K562 (cell line): Measurements from ENCODE around the gene TCF4. TPM values are rescaled to one million over a fixed set of nuclear protein-coding genes. Genes with fewer than 3 reads are reported as not detected.

Experiments used
- ATAC-seq: fragments of 200-7000 bp; cut with Tn5 transposase; 3 replicates; pipeline ENCODE4 v1.9.1; 2020; ENCODE audit warnings: moderate library complexity
- BruUV-seq: library from RNA; stranded (reverse); fragments of 400-500 nt; replicated peaks from 2 replicates; lab custom pipeline; 2021; lab: Mats Ljungman, UMichigan
- CTCF ChIA-PET: fragments of 300-600 bp; formaldehyde crosslinking; extraction: SDS; loops from one replicate; lab custom pipeline; 2021; ENCODE audit warnings: low intra/inter-chr PET ratio; lab: Yijun Ruan, JAX
- POLR2A ChIA-PET: fragments of 300-600, 350-650 bp; sonication (Branson Sonifier 250); formaldehyde crosslinking; extraction: SDS; loops from one replicate; lab custom pipeline; 2021; ENCODE audit warnings: antibody characterized with exemption, inconsistent platforms; lab: Yijun Ruan, JAX
- DNase-seq, 4 experiments: peaks; one replicate each; pipeline versions ENCODE4 v3.0.0 to v3.0.0-alpha.2; 2011 to 2018; ENCODE audit warnings: low spot score in 3 of 4, mixed read lengths in 3 of 4; ENCODE audit errors: extremely low read depth in 1 of 4
- FAIRE-seq: peaks from 2 replicates; lab custom pipeline; 2011; peaks lifted over from hg19 to GRCh38; lab: Jason Lieb, UNC
- H2AFZ ChIP-seq: 2 replicates; pipeline ENCODE4 v1.6.0; 2011; ENCODE audit warnings: low read depth, low read length, control low read depth, inconsistent platforms
- H3K27ac ChIP-seq: fragments of 200-600 bp; 3 replicates; pipeline ENCODE4 v1.8.0; 2011; ENCODE audit warnings: low read depth, mild to moderate bottlenecking, control low read depth, inconsistent platforms, low read length, moderate library complexity, mixed read lengths; ENCODE audit errors: extremely low read depth
- H3K27me3 ChIP-seq, 2 experiments: fragments of 300-600 bp in 1 of 2; 2 replicates in 1 of 2; 3 replicates in 1 of 2; pipeline versions ENCODE4 v1.6.0 to v1.8.0; 2011; ENCODE audit warnings: inconsistent platforms in 2 of 2, low read length in 2 of 2, mild to moderate bottlenecking in 1 of 2, mixed read lengths in 1 of 2, moderate library complexity in 1 of 2; ENCODE audit not compliant: control insufficient read depth in 2 of 2, insufficient read depth in 2 of 2
- H3K36me3 ChIP-seq: fragments of 300-600 bp; 3 replicates; pipeline ENCODE4 v1.8.0; 2011; ENCODE audit warnings: mild to moderate bottlenecking, low read length, inconsistent platforms; ENCODE audit not compliant: control insufficient read depth, insufficient read depth
- H3K4me1 ChIP-seq, 2 experiments: fragments of 200-600 bp in 1 of 2; replicated peaks in 1 of 2; 2 replicates in 1 of 2; 3 replicates in 1 of 2; pipeline versions ENCODE4 v1.5.1 to v1.8.0; 2011; ENCODE audit warnings: inconsistent platforms in 2 of 2, low read length in 2 of 2, mild to moderate bottlenecking in 1 of 2, mixed read lengths in 1 of 2, moderate library complexity in 1 of 2; ENCODE audit not compliant: control insufficient read depth in 2 of 2, insufficient read depth in 2 of 2
- H3K4me2 ChIP-seq: 2 replicates; pipeline ENCODE4 v1.6.1; 2011; ENCODE audit warnings: low read length, control low read depth, inconsistent platforms, mixed read lengths; ENCODE audit not compliant: insufficient read depth
- H3K4me3 ChIP-seq: fragments of 200-600 bp; sonication (generic), shearing (Covaris generic); 2 replicates; pipeline ENCODE4 v1.5.1; 2016; ENCODE audit warnings: control low read depth, inconsistent platforms
- H3K79me2 ChIP-seq: fragments of 200-600 bp; 3 replicates; pipeline ENCODE4 v1.8.0; 2011; ENCODE audit warnings: low read length, inconsistent platforms; ENCODE audit not compliant: control insufficient read depth, insufficient read depth
- H3K9ac ChIP-seq, 2 experiments: 2 replicates each; pipeline versions ENCODE4 v1.6.0 to v1.6.1; 2011; ENCODE audit warnings: low read depth in 2 of 2, low read length in 2 of 2, control low read depth in 1 of 2, inconsistent platforms in 1 of 2, mild to moderate bottlenecking in 1 of 2, mixed read lengths in 1 of 2; ENCODE audit not compliant: insufficient read depth in 1 of 2
- H3K9me1 ChIP-seq: one replicate; pipeline ENCODE4 v1.6.0; 2011; ENCODE audit warnings: inconsistent platforms, mild to moderate bottlenecking, low read length, moderate library complexity; ENCODE audit not compliant: control insufficient read depth, insufficient read depth
- H3K9me3 ChIP-seq: replicated peaks from 2 replicates; pipeline ENCODE4 v1.5.1; 2011; ENCODE audit warnings: low read depth, low read length, inconsistent platforms; ENCODE audit not compliant: control insufficient read depth, insufficient read depth
- H4K20me1 ChIP-seq: replicated peaks from 2 replicates; pipeline ENCODE4 v1.6.1; 2011; ENCODE audit warnings: low read length, inconsistent platforms, mixed read lengths; ENCODE audit not compliant: control insufficient read depth, insufficient read depth
- BACH1 ChIP-seq: fragments of 200-800 bp; sonication (Bioruptor generic); IDR thresholded peaks from 2 replicates; pipeline ENCODE4 v1.6.1; 2016; ENCODE audit warnings: missing genetic modification characterization, missing compliant biosample characterization
- CCNT2 ChIP-seq: IDR thresholded peaks from 2 replicates; pipeline ENCODE4 v1.6.1; 2011; ENCODE audit warnings: borderline replicate concordance, low read depth, mild to moderate bottlenecking, moderate library complexity, mixed read lengths, low read length; ENCODE audit not compliant: insufficient read length; ENCODE audit errors: extremely low read depth
- CEBPG ChIP-seq, 3 experiments: fragments of 200-800 bp in 1 of 3; sonication (Bioruptor generic) in 1 of 3; sonication (generic) in 1 of 3; formaldehyde crosslinking in 1 of 3; IDR thresholded peaks in 2 of 3; conservative IDR thresholded peaks in 1 of 3; 2 replicates each; pipeline versions ENCODE4 v1.6.1 to v1.8.0; 2016 to 2022; ENCODE audit warnings: missing compliant biosample characterization in 2 of 3, missing genetic modification characterization in 2 of 3, mild to moderate bottlenecking in 1 of 3, missing genetic modification reagents in 1 of 3
- CHD1 ChIP-seq: fragments of 200-600 bp; sonication (generic); IDR thresholded peaks from one replicate; pipeline ENCODE4 v1.6.1; 2012; ENCODE audit warnings: mild to moderate bottlenecking, moderate library complexity, low read length, inconsistent platforms
- ELF2 ChIP-seq: fragments of 250-450 bp; sonication (Bioruptor Pico); IDR thresholded peaks from 2 replicates; pipeline ENCODE4 v1.5.0; 2021; ENCODE audit warnings: mild to moderate bottlenecking
- KAT7 ChIP-seq: sonication (generic); formaldehyde crosslinking; IDR thresholded peaks from 2 replicates; pipeline ENCODE4 v1.8.0; 2022; ENCODE audit warnings: missing genetic modification reagents, mild to moderate bottlenecking, borderline replicate concordance
- MAZ ChIP-seq, 2 experiments: fragments of 450-650 bp in 1 of 2; sonication (generic) in 1 of 2; formaldehyde crosslinking; IDR thresholded peaks in 1 of 2; conservative IDR thresholded peaks in 1 of 2; 2 replicates each; pipeline versions ENCODE4 v1.4.0 to v1.5.0; 2020; ENCODE audit warnings: mild to moderate bottlenecking in 1 of 2, missing genetic modification reagents in 1 of 2
- MTF1 ChIP-seq: fragments of 250-450 bp; sonication (Bioruptor Pico); IDR thresholded peaks from 2 replicates; pipeline ENCODE4 v1.9.0; 2021; ENCODE audit warnings: moderate library complexity, mild to moderate bottlenecking, inconsistent platforms, borderline replicate concordance
- PHF21A ChIP-seq: fragments of 450-650 bp; IDR thresholded peaks from 2 replicates; pipeline ENCODE4 v1.6.1; 2017; ENCODE audit warnings: low read depth, borderline replicate concordance
- SMC3 ChIP-seq: conservative IDR thresholded peaks from 2 replicates; pipeline ENCODE4 v1.6.1; 2011; ENCODE audit warnings: low read depth, low read length, improper control_type of control experiment; ENCODE audit not compliant: insufficient read depth
- SNIP1 ChIP-seq: fragments of 450-650 bp; IDR thresholded peaks from 2 replicates; pipeline ENCODE4 v1.7.1; 2017; ENCODE audit warnings: low read depth, mild to moderate bottlenecking
- ZBED1 ChIP-seq: IDR thresholded peaks from 2 replicates; pipeline ENCODE4 v1.6.1; 2014
- ZBTB17 ChIP-seq: fragments of 450-650 bp; formaldehyde crosslinking; IDR thresholded peaks from 2 replicates; pipeline ENCODE4 v1.4.0; 2020; ENCODE audit warnings: mild to moderate bottlenecking
- ZKSCAN3 ChIP-seq: fragments of 250-450 bp; sonication (Bioruptor Pico); IDR thresholded peaks from 2 replicates; pipeline ENCODE4 v1.4.0; 2020
- WGBS: fragments of 100-300 bp; shearing (Covaris generic); methylation state at CpG from one replicate; pipeline ENCODE4 v1.1.6; 2016; ENCODE audit warnings: low coverage, mixed read lengths; ENCODE audit not compliant: insufficient coverage; ENCODE audit errors: missing lambda C conversion rate; 5-methylcytosine and 5-hydroxymethylcytosine counted together
- in situ Hi-C: fragments of 300-500 bp; cut with MboI; formaldehyde crosslinking; loops from 4 replicates; pipeline ENCODE4 v1.15.0; 2018; ENCODE audit warnings: inconsistent platforms, mixed read lengths
- intact Hi-C: fragments of 100-400 bp; cut with micrococcal nuclease; formaldehyde crosslinking; loops from 2 replicates; pipeline ENCODE4 v1.14.2; 2022
- polyA plus RNA-seq, 8 experiments: library from polyadenylated mRNA; depleted of rRNA in 4 of 8; stranded (reverse) in 5 of 8; unstranded in 3 of 8; fragments of >200 nt; fragmentation: Nextera tagmentation in 2 of 8; fragmentation: Illumina TruSeq in 1 of 8; extraction: Ambion mirVana in 2 of 8; extraction: Trizol in 1 of 8; gene quantifications; 2 replicates each; pipeline versions ENCODE4 v1.2.1 to v1.2.3, GENCODE V29; 2011 to 2014; ENCODE audit warnings: inconsistent platforms in 1 of 8, missing spikeins in 1 of 8
- total RNA-seq, 7 experiments: library from RNA; depleted of rRNA in 6 of 7; stranded (reverse); fragments of >200 nt in 6 of 7; fragmentation: Illumina TruSeq in 2 of 7; extraction: Trizol in 2 of 7; gene quantifications; 2 replicates each; pipeline versions ENCODE4 v1.2.1 to v1.2.3, GENCODE V29; 2011 to 2021; ENCODE audit warnings: low replicate concordance in 1 of 7
- TF ChIP-seq, protein P1 (sequence below): fragments of 450-650 bp; formaldehyde crosslinking; IDR thresholded peaks from 2 replicates; pipeline ENCODE4 v1.4.0; 2020; ENCODE audit warnings: mild to moderate bottlenecking, moderate library complexity
- TF ChIP-seq, protein P2 (sequence below), 3 experiments: fragments of 200-800 bp in 1 of 3; fragments of 250-450 bp in 1 of 3; fragments of 450-650 bp in 1 of 3; sonication (Bioruptor Pico) in 1 of 3; sonication (Bioruptor generic) in 1 of 3; formaldehyde crosslinking in 1 of 3; IDR thresholded peaks; 2 replicates each; pipeline versions ENCODE4 v1.6.1 to v1.8.0; 2016 to 2022; ENCODE audit warnings: mild to moderate bottlenecking in 2 of 3, missing genetic modification characterization in 2 of 3, missing compliant biosample characterization in 1 of 3, moderate library complexity in 1 of 3

TCF4 gene
- total and polyA plus RNA-seq, 9 of the 15 experiments (the other 6 are each of a cell fraction or from before 2014, with no cell fraction given) = 4.8 to 24.7 (median 15.2) TPM

DNA sequence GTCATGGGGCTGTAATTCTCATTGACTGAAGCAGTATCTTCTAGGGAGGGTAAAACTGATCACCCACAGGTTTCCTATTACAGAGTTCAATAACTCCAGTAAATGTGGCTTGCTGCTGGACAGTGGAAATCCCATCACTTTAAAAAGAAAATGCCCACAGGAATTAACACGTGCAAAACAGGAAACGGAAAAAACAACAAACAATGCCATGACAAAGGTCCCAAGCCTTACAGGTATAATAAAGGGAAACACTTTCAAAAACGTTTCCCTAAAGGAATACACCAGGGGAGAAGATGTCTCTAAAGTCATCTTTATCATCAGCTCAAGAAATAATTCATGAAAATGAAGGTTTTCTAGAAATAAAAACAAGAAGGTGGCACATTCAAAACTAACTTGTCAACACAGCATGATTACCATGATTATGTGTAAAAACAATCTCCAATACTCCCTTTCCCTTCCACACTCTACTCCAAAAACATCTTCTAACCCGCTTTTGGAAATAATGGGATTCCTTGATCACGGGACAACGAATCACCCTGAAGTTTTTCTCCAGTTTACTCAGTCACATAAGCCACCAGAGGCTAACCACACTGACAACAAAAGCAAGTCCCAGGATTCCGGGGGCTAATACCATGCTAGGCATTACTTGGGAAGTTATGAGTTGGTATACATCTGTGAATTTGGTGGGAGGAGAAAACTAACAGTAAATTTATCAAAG is 167.9 kb downstream of the TCF4 start:
- Histone ChIP-seq H3K4me3 (no peak overlapping the region), H3K27ac (no peak overlapping the region), H3K4me1 (peaks cover 0 to 2% of the 10 kb centered on the region in 2 experiments; a peak in 1 of 5 replicates), H4K20me1 (no peaks in the 10 kb centered on the region), H3K79me2 (no peaks in the 10 kb centered on the region), H3K36me3 (no peaks in the 10 kb centered on the region), H3K9me1 (no peaks in the 10 kb centered on the region), H2AFZ (no peak overlapping the region), H3K4me2 (no peak overlapping the region), H3K27me3 (no peaks in the 10 kb centered on the region), H3K9me3 (no peaks in the 10 kb centered on the region), H3K9ac (no peak overlapping the region)
- 62% methylated on average over 7 of the region's 7 CpGs for WGBS
- ChIA-PET CTCF (no interaction called here), POLR2A (no interaction called here)
- in situ Hi-C loops = loop anchor here (10.0 kb wide), 1 partner anchor 355 kb away; no protein-coding TSS in a partner anchor
- DNase-seq = no peak
- ATAC-seq = no peak
- intact Hi-C loops = loop anchor here (5.0 to 10.0 kb wide), 5 partner anchors 102 to 445 kb away; no protein-coding TSS in a partner anchor
- FAIRE-seq = no peak
- no TSS peak for BruUV-seq
- TF ChIP-seq SMC3 (no peak), MAZ (CRISPR knock-in tag; conservative IDR thresholded peaks at IDR 0.05 in 1 of 2, IDR thresholded peaks at IDR 0.05 in 1 of 2) (no peak), ZBTB17 (CRISPR knock-in tag) (no peak), SNIP1 (no peak), ZBED1 (no peak), BACH1 (tag) (no peak), CHD1 (no peak), KAT7 (no peak), CEBPG (CRISPR knock-in tag; IDR thresholded peaks at IDR 0.05) (no peak), CEBPG (tag; conservative IDR thresholded peaks at IDR 0.05 in 1 of 2, IDR thresholded peaks at IDR 0.05 in 1 of 2) (no peak), MTF1 (CRISPR knock-in tag) (no peak), ELF2 (no peak), CCNT2 (no peak), PHF21A (no peak), ZKSCAN3 (CRISPR knock-in tag) (no peak)
- TF ChIP-seq, protein P1, sequence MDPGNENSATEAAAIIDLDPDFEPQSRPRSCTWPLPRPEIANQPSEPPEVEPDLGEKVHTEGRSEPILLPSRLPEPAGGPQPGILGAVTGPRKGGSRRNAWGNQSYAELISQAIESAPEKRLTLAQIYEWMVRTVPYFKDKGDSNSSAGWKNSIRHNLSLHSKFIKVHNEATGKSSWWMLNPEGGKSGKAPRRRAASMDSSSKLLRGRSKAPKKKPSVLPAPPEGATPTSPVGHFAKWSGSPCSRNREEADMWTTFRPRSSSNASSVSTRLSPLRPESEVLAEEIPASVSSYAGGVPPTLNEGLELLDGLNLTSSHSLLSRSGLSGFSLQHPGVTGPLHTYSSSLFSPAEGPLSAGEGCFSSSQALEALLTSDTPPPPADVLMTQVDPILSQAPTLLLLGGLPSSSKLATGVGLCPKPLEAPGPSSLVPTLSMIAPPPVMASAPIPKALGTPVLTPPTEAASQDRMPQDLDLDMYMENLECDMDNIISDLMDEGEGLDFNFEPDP (CRISPR knock-in tag) = no peak
- TF ChIP-seq, protein P2, sequence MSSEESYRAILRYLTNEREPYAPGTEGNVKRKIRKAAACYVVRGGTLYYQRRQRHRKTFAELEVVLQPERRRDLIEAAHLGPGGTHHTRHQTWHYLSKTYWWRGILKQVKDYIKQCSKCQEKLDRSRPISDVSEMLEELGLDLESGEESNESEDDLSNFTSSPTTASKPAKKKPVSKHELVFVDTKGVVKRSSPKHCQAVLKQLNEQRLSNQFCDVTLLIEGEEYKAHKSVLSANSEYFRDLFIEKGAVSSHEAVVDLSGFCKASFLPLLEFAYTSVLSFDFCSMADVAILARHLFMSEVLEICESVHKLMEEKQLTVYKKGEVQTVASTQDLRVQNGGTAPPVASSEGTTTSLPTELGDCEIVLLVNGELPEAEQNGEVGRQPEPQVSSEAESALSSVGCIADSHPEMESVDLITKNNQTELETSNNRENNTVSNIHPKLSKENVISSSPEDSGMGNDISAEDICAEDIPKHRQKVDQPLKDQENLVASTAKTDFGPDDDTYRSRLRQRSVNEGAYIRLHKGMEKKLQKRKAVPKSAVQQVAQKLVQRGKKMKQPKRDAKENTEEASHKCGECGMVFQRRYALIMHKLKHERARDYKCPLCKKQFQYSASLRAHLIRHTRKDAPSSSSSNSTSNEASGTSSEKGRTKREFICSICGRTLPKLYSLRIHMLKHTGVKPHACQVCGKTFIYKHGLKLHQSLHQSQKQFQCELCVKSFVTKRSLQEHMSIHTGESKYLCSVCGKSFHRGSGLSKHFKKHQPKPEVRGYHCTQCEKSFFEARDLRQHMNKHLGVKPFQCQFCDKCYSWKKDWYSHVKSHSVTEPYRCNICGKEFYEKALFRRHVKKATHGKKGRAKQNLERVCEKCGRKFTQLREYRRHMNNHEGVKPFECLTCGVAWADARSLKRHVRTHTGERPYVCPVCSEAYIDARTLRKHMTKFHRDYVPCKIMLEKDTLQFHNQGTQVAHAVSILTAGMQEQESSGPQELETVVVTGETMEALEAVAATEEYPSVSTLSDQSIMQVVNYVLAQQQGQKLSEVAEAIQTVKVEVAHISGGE (CRISPR knock-in tag; IDR thresholded peaks at IDR 0.05) = no peak
